D721Med (cell line): ENCODE results near the gene CALML4.

Experiments
- DNase-seq: peaks from one replicate; pipeline ENCODE4 v3.0.0; 2011; ENCODE audit warnings: low spot score; ENCODE audit not compliant: insufficient read length
- FAIRE-seq: peaks from 2 replicates; lab custom pipeline; 2011; peaks lifted over from hg19 to GRCh38; lab: Jason Lieb, UNC
- CTCF ChIP-seq: IDR thresholded peaks from 2 replicates; pipeline ENCODE4 v1.5.1; 2012; ENCODE audit warnings: mild to moderate bottlenecking, control low read depth; ENCODE audit not compliant: insufficient read depth; ENCODE audit errors: missing control alignments

The CALML4 gene

GRCh38 chr15:68192804-68193486, 12.2 kb downstream of the CALML4 start:
- TF ChIP-seq CTCF = no peak
- no peak for DNase-seq
- no peak for FAIRE-seq

GRCh38 chr15:68192117-68192516, 13.0 kb downstream of the CALML4 start:
- DNase-seq = no peak
- no peak for TF ChIP-seq CTCF
- no peak for FAIRE-seq

GRCh38 chr15:68191555-68191954, 13.6 kb downstream of the CALML4 start:
- DNase-seq (no peak), FAIRE-seq (no peak)
- TF ChIP-seq CTCF = no peak

GRCh38 chr15:68190048-68190447, 15.1 kb downstream of the CALML4 start:
- DNase-seq (no peak), FAIRE-seq (no peak)
- TF ChIP-seq CTCF = no peak

- no peak for TF ChIP-seq CTCF
- no peak for FAIRE-seq
- DNase-seq = no peak
Measured at GRCh38 chr15:68188647-68189046, 16.5 kb downstream of the CALML4 start.

- FAIRE-seq = no peak
- TF ChIP-seq CTCF = no peak
- DNase-seq = no peak
Measured at GRCh38 chr15:68187559-68187958, 17.6 kb downstream of the CALML4 start.

- no peak for FAIRE-seq
- TF ChIP-seq CTCF = no peak
- no peak for DNase-seq
Measured at GRCh38 chr15:68186671-68187397, 18.3 kb downstream of the CALML4 start.
